ENCODE data around the gene ZNF496.

ZNF496 gene

GRCh38 chr1:247334378-247335133, 2.9 kb upstream of the ZNF496 start:
- no peak overlapping the region for H3K27ac ChIP-seq (ENCODE audit: extremely low read depth, low read depth, low read length)
- no peaks in the 10 kb centered on the region for H3K9me3 ChIP-seq (ENCODE audit: control insufficient read depth, insufficient read depth, low read depth, low read length)
- no peaks in the 10 kb centered on the region for H3K4me1 ChIP-seq (ENCODE audit: control insufficient read depth, insufficient read depth, low read length)
- TF ChIP-seq ZNF423 (tag by site-specific recombination; IDR thresholded peaks at IDR 0.05) (no peak), ZNF248 (tag by site-specific recombination; IDR thresholded peaks at IDR 0.05) (no peak), ZNF654 (tag by site-specific recombination; IDR thresholded peaks at IDR 0.05; ENCODE audit: low read depth) (no peak), ZNF830 (tag by site-specific recombination; IDR thresholded peaks at IDR 0.05; ENCODE audit: low read depth) (no peak), BCL11A (tag by site-specific recombination; IDR thresholded peaks at IDR 0.05; ENCODE audit: low read depth) (no peak), ZNF202 (tag by site-specific recombination; IDR thresholded peaks at IDR 0.05; ENCODE audit: borderline replicate concordance) (no peak), ZNF302 (tag by site-specific recombination; IDR thresholded peaks at IDR 0.05; ENCODE audit: low read depth) (no peak), ZNF292 (tag by site-specific recombination; IDR thresholded peaks at IDR 0.05; ENCODE audit: borderline replicate concordance, low read depth) (no peak), ZBTB20 (tag by site-specific recombination; IDR thresholded peaks at IDR 0.05) (no peak), ZNF701 (tag by site-specific recombination; IDR thresholded peaks at IDR 0.05) (no peak), ZBTB8A (tag by site-specific recombination; IDR thresholded peaks at IDR 0.05) (no peak), ZNF621 (tag by site-specific recombination; IDR thresholded peaks at IDR 0.05) (no peak), GFI1B (tag by site-specific recombination; IDR thresholded peaks at IDR 0.05) (no peak), ZNF157 (tag by site-specific recombination; IDR thresholded peaks at IDR 0.05) (no peak)
- H3K4me3 ChIP-seq (ENCODE audit: low read depth, low read length) = no peak overlapping the region
- CTCF ChIA-PET = no interaction called here
- peaks cover 0 to 23% of the 10 kb centered on the region in 2 experiments; a peak in 1 of 3 replicates for H3K36me3 ChIP-seq (ENCODE audit: control insufficient read depth in 2 of 2, insufficient read depth in 1 of 2, low read length in 2 of 2)
- POLR2A ChIA-PET = no interaction called here

GRCh38 chr1:247332623-247333361, 1.1 kb upstream of the ZNF496 start:
- Histone ChIP-seq H3K4me1 (ENCODE audit: control insufficient read depth, insufficient read depth, low read length) (no peaks in the 10 kb centered on the region), H3K4me3 (ENCODE audit: low read depth, low read length) (peak overlapping the region; percentile 66), H3K36me3 (ENCODE audit: control insufficient read depth in 2 of 2, insufficient read depth in 1 of 2, low read length in 2 of 2) (peaks cover 0 to 40% of the 10 kb centered on the region in 2 experiments; a peak in 1 of 3 replicates), H3K27ac (ENCODE audit: extremely low read depth, low read depth, low read length) (no peak overlapping the region; the same call in 1 of the 2 replicates), H3K9me3 (ENCODE audit: control insufficient read depth, insufficient read depth, low read depth, low read length) (no peaks in the 10 kb centered on the region)
- CTCF ChIA-PET = no interaction called here
- POLR2A ChIA-PET = no interaction called here
- TF ChIP-seq PRDM1 (tag by site-specific recombination; IDR thresholded peaks at IDR 0.05) = 0 out of 2 replicates have a peak, but pooled peaks have one; percentile 19
- no peak for TF ChIP-seq REST (tag by site-specific recombination; IDR thresholded peaks at IDR 0.05)
- TF ChIP-seq ZNF433 (tag by site-specific recombination; IDR thresholded peaks at IDR 0.05; ENCODE audit: low read depth) = no peak
- no peak for TF ChIP-seq GLI4 (tag by site-specific recombination; IDR thresholded peaks at IDR 0.05)

- Histone ChIP-seq H3K4me3 (ENCODE audit: low read depth, low read length) (peak overlapping the region; percentile 66), H3K27ac (ENCODE audit: extremely low read depth, low read depth, low read length) (no peak overlapping the region; the same call in 1 of the 2 replicates), H3K36me3 (ENCODE audit: control insufficient read depth in 2 of 2, insufficient read depth in 1 of 2, low read length in 2 of 2) (peaks cover 0 to 46% of the 10 kb centered on the region in 2 experiments; a peak in 1 of 3 replicates), H3K9me3 (ENCODE audit: control insufficient read depth, insufficient read depth, low read depth, low read length) (no peaks in the 10 kb centered on the region), H3K4me1 (ENCODE audit: control insufficient read depth, insufficient read depth, low read length) (no peaks in the 10 kb centered on the region)
- ChIA-PET POLR2A (no interaction called here), CTCF (no interaction called here)
- TF ChIP-seq SALL2 (tag by site-specific recombination; IDR thresholded peaks at IDR 0.05; ENCODE audit: borderline replicate concordance) = no peak
- TF ChIP-seq ZNF16 (tag by site-specific recombination; IDR thresholded peaks at IDR 0.05; ENCODE audit: low read depth) = no peak
- no peak for TF ChIP-seq ZBTB44 (tag by site-specific recombination; IDR thresholded peaks at IDR 0.05)
- 0 out of 2 replicates have a peak, but pooled peaks have one; percentile 14 for TF ChIP-seq ZIC2 (tag by site-specific recombination; IDR thresholded peaks at IDR 0.05)
- TF ChIP-seq ZBTB26 (tag by site-specific recombination; optimal IDR thresholded peaks at IDR 0.05) = peak; percentile 51
- no peak for TF ChIP-seq MYNN (tag by site-specific recombination; IDR thresholded peaks at IDR 0.05; ENCODE audit: borderline replicate concordance)
- no peak for TF ChIP-seq ZNF623 (tag by site-specific recombination; IDR thresholded peaks at IDR 0.05)
Observed at GRCh38 chr1:247332215-247332622, 552 bp upstream of the ZNF496 start.
